GM23338 (cell line): ENCODE data around the gene PREP. TPM values are rescaled to one million over a fixed set of nuclear protein-coding genes. Genes with fewer than 3 reads are reported as not detected.
A peak's percentile ranks its signal among the peaks of the same experiment; 100 is the strongest.

ENCODE experiments used
- ATAC-seq: fragments of 200-7000 bp; cut with Tn5 transposase; 3 replicates; pipeline ENCODE4 v1.9.1; 2020
- DNase-seq: peaks from one replicate; pipeline ENCODE4 v3.0.0-alpha.2; 2015; ENCODE audit warnings: low spot score
- H2AFZ ChIP-seq: fragments of 200-600 bp; sonication (generic); 2 replicates; pipeline ENCODE4 v1.8.0; 2016; ENCODE audit warnings: antibody characterized with exemption, mild to moderate bottlenecking, moderate library complexity
- H3F3A ChIP-seq: fragments of 200-600 bp; sonication (generic); replicated peaks from 2 replicates; pipeline ENCODE4 v1.8.0; 2017; ENCODE audit warnings: antibody characterized with exemption, mixed run types, low read depth
- H3K27ac ChIP-seq: fragments of 200-600 bp; sonication (generic); 2 replicates; pipeline ENCODE4 v1.6.1; 2016; ENCODE audit warnings: low read depth
- H3K27me3 ChIP-seq: fragments of 200-600 bp; sonication (generic); 2 replicates; pipeline ENCODE4 v1.8.0; 2016; ENCODE audit warnings: mild to moderate bottlenecking, mixed run types, moderate library complexity; ENCODE audit not compliant: insufficient read depth
- H3K36me3 ChIP-seq: fragments of 200-600 bp; sonication (generic); 2 replicates; pipeline ENCODE4 v1.8.0; 2016; ENCODE audit warnings: mild to moderate bottlenecking; ENCODE audit not compliant: insufficient read depth
- H3K4me1 ChIP-seq: fragments of 200-600 bp; sonication (generic); 2 replicates; pipeline ENCODE4 v1.8.0; 2016; ENCODE audit warnings: mild to moderate bottlenecking, moderate library complexity; ENCODE audit not compliant: insufficient read depth
- H3K4me2 ChIP-seq: fragments of 200-600 bp; sonication (generic); 2 replicates; pipeline ENCODE4 v1.7.1; 2017; ENCODE audit warnings: mixed run types
- H3K4me3 ChIP-seq: fragments of 200-600 bp; sonication (generic); 2 replicates; pipeline ENCODE4 v1.6.1; 2016; ENCODE audit warnings: mixed run types
- H3K79me2 ChIP-seq: fragments of 200-600 bp; sonication (generic); replicated peaks from 2 replicates; pipeline ENCODE4 v1.8.0; 2017; ENCODE audit warnings: mild to moderate bottlenecking; ENCODE audit not compliant: insufficient read depth
- H3K9me2 ChIP-seq: fragments of 200-600 bp; sonication (generic); 2 replicates; pipeline ENCODE4 v1.8.0; 2017; ENCODE audit not compliant: insufficient read depth
- H4K20me1 ChIP-seq: fragments of 200-600 bp; sonication (generic); replicated peaks from 2 replicates; pipeline ENCODE4 v1.8.0; 2017; ENCODE audit warnings: mild to moderate bottlenecking; ENCODE audit not compliant: insufficient read depth
- H3K27ac Mint-ChIP-seq: 2 replicates; pipeline ENCODE4 v1.8.0; 2020; ENCODE audit warnings: inconsistent platforms, mild to moderate bottlenecking, moderate library complexity, mixed read lengths
- H3K27me3 Mint-ChIP-seq: 3 replicates; pipeline ENCODE4 v1.8.0; 2022; ENCODE audit warnings: low read depth, mild to moderate bottlenecking, moderate library complexity, mixed read lengths, inconsistent platforms; ENCODE audit not compliant: insufficient read depth, poor library complexity
- H3K36me3 Mint-ChIP-seq: 3 replicates; pipeline ENCODE4 v1.8.0; 2021; ENCODE audit warnings: low read depth, mild to moderate bottlenecking, inconsistent platforms, moderate library complexity, mixed read lengths
- H3K4me1 Mint-ChIP-seq: 3 replicates; pipeline ENCODE4 v1.8.0; 2020; ENCODE audit warnings: mild to moderate bottlenecking, inconsistent platforms, mixed read lengths
- H3K4me3 Mint-ChIP-seq: 3 replicates; pipeline ENCODE4 v1.8.0; 2021; ENCODE audit warnings: moderate library complexity, mild to moderate bottlenecking, inconsistent platforms, mixed read lengths
- H3K9me3 Mint-ChIP-seq: 3 replicates; pipeline ENCODE4 v1.8.0; 2020; ENCODE audit warnings: moderate library complexity, mild to moderate bottlenecking, inconsistent platforms, mixed read lengths
- CREB1 ChIP-seq: fragments of 250-450 bp; sonication (Bioruptor Pico); IDR thresholded peaks from 2 replicates; pipeline ENCODE4 v1.5.0; 2020; ENCODE audit warnings: low read depth, mild to moderate bottlenecking, moderate library complexity
- EZH2 ChIP-seq: fragments of 200-600 bp; sonication (generic); IDR thresholded peaks from one replicate; pipeline ENCODE4 v1.8.0; 2017; ENCODE audit warnings: antibody characterized with exemption, mild to moderate bottlenecking, low read depth; ENCODE audit not compliant: unreplicated experiment
- EZH2phosphoT487 ChIP-seq: fragments of 200-600 bp; sonication (generic); IDR thresholded peaks from one replicate; pipeline ENCODE4 v1.8.1; 2018; ENCODE audit warnings: antibody characterized with exemption; ENCODE audit not compliant: unreplicated experiment
- JUNB ChIP-seq: IDR thresholded peaks from one replicate; pipeline ENCODE4 v1.6.1; 2016; ENCODE audit warnings: antibody characterized with exemption; ENCODE audit not compliant: unreplicated experiment
- NANOG ChIP-seq: IDR thresholded peaks from 2 replicates; pipeline ENCODE4 v1.6.1; 2016; ENCODE audit warnings: antibody characterized with exemption, borderline replicate concordance
- ZNF331 ChIP-seq: fragments of 250-450 bp; sonication (Bioruptor Pico); IDR thresholded peaks from 2 replicates; pipeline ENCODE4 v1.5.0; 2020; ENCODE audit warnings: low read depth, mild to moderate bottlenecking, moderate library complexity
- polyA plus RNA-seq: library from polyadenylated mRNA; unstranded; fragments of >200 nt; fragmentation: Nextera tagmentation; extraction: Ambion mirVana; gene quantifications from 2 replicates; pipeline ENCODE4 v1.2.1, GENCODE V29; 2016
- total RNA-seq: library from RNA; depleted of rRNA; stranded (reverse); fragments of >200 nt; shearing (Covaris generic); gene quantifications from 2 replicates; pipeline ENCODE4 v1.2.3, GENCODE V29; 2014
- TF ChIP-seq, protein P1 (sequence below): fragments of 250-450 bp; sonication (Bioruptor Pico); IDR thresholded peaks from 2 replicates; pipeline ENCODE4 v1.5.0; 2020; ENCODE audit warnings: mild to moderate bottlenecking, moderate library complexity
- TF ChIP-seq, protein P2 (sequence below), 2 experiments: fragments of 200-600 bp in 1 of 2; sonication (generic) in 1 of 2; conservative IDR thresholded peaks; 2 replicates each; pipeline versions ENCODE4 v1.5.1 to v1.6.1; 2016 to 2017; ENCODE audit warnings: antibody characterized with exemption in 2 of 2, low read depth in 2 of 2, mild to moderate bottlenecking in 2 of 2, moderate library complexity in 1 of 2
- TF ChIP-seq, protein P3 (sequence below): IDR thresholded peaks from 2 replicates; pipeline ENCODE4 v1.6.1; 2016; ENCODE audit warnings: antibody characterized with exemption

PREP gene
- total and polyA plus RNA-seq, 2 experiments from 2014 or later: 28.5 to 52.7 TPM

DNA sequence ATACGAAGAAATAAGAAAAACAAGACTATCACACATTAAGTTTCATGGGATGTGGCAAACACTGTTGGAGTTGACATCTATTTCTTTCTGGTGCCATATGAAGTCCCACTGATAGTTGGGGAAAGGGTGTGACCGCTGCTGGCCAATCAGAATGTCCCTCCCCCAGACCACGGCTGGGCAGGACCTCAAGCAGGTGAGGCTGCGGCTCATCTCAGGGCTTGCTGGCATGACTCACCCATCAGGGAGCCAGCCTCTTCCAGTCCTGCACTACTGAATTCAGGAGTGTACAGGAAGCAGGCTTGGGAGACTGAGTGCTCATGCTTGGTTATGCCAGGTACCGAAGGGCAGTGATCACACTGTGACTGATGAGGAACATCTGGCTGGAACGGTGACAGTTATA lies 18.9 kb downstream of the PREP start:
- no peaks in the 10 kb centered on the region; the same call in 1 of the 2 replicates for H3K36me3 ChIP-seq
- H3K9me3 Mint-ChIP-seq: no peaks in the 10 kb centered on the region
- peaks cover 9% of the 10 kb centered on the region for H4K20me1 ChIP-seq
- H3K79me2 ChIP-seq: peaks cover 66% of the 10 kb centered on the region
- H3K4me1 ChIP-seq: 0 out of 2 replicates have a peak, but pooled peaks cover 5% of the 10 kb centered on the region
- H3F3A ChIP-seq: no peaks in the 10 kb centered on the region
- no peak overlapping the region for H3K4me2 ChIP-seq
- H3K27ac Mint-ChIP-seq: no peak overlapping the region
- H3K9me2 ChIP-seq: no peaks in the 10 kb centered on the region
- H3K27me3 Mint-ChIP-seq: no peaks in the 10 kb centered on the region
- no peak overlapping the region for H2AFZ ChIP-seq
- H3K4me3 Mint-ChIP-seq: no peak overlapping the region
- ATAC-seq (0 out of 3 replicates have a peak, but pooled peaks have one; percentile 25), DNase-seq (no peak)
- H3K36me3 Mint-ChIP-seq: peaks cover 9% of the 10 kb centered on the region; the same call in 2 of the 3 replicates
- no peaks in the 10 kb centered on the region for H3K27me3 ChIP-seq
- no peak overlapping the region for H3K27ac ChIP-seq
- H3K4me1 Mint-ChIP-seq: peaks cover 22% of the 10 kb centered on the region
- TF ChIP-seq, protein P1, sequence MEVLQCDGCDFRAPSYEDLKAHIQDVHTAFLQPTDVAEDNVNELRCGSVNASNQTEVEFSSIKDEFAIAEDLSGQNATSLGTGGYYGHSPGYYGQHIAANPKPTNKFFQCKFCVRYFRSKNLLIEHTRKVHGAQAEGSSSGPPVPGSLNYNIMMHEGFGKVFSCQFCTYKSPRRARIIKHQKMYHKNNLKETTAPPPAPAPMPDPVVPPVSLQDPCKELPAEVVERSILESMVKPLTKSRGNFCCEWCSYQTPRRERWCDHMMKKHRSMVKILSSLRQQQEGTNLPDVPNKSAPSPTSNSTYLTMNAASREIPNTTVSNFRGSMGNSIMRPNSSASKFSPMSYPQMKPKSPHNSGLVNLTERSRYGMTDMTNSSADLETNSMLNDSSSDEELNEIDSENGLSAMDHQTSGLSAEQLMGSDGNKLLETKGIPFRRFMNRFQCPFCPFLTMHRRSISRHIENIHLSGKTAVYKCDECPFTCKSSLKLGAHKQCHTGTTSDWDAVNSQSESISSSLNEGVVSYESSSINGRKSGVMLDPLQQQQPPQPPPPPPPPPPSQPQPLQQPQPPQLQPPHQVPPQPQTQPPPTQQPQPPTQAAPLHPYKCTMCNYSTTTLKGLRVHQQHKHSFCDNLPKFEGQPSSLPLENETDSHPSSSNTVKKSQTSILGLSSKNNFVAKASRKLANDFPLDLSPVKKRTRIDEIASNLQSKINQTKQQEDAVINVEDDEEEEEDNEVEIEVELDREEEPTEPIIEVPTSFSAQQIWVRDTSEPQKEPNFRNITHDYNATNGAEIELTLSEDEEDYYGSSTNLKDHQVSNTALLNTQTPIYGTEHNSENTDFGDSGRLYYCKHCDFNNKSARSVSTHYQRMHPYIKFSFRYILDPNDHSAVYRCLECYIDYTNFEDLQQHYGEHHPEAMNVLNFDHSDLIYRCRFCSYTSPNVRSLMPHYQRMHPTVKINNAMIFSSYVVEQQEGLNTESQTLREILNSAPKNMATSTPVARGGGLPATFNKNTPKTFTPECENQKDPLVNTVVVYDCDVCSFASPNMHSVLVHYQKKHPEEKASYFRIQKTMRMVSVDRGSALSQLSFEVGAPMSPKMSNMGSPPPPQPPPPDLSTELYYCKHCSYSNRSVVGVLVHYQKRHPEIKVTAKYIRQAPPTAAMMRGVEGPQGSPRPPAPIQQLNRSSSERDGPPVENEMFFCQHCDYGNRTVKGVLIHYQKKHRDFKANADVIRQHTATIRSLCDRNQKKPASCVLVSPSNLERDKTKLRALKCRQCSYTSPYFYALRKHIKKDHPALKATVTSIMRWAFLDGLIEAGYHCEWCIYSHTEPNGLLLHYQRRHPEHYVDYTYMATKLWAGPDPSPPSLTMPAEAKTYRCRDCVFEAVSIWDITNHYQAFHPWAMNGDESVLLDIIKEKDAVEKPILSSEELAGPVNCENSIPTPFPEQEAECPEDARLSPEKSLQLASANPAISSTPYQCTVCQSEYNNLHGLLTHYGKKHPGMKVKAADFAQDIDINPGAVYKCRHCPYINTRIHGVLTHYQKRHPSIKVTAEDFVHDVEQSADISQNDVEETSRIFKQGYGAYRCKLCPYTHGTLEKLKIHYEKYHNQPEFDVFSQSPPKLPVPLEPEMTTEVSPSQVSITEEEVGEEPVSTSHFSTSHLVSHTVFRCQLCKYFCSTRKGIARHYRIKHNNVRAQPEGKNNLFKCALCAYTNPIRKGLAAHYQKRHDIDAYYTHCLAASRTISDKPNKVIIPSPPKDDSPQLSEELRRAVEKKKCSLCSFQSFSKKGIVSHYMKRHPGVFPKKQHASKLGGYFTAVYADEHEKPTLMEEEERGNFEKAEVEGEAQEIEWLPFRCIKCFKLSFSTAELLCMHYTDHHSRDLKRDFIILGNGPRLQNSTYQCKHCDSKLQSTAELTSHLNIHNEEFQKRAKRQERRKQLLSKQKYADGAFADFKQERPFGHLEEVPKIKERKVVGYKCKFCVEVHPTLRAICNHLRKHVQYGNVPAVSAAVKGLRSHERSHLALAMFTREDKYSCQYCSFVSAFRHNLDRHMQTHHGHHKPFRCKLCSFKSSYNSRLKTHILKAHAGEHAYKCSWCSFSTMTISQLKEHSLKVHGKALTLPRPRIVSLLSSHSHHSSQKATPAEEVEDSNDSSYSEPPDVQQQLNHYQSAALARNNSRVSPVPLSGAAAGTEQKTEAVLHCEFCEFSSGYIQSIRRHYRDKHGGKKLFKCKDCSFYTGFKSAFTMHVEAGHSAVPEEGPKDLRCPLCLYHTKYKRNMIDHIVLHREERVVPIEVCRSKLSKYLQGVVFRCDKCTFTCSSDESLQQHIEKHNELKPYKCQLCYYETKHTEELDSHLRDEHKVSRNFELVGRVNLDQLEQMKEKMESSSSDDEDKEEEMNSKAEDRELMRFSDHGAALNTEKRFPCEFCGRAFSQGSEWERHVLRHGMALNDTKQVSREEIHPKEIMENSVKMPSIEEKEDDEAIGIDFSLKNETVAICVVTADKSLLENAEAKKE (CRISPR knock-in tag): no peak
- TF ChIP-seq, protein P2, sequence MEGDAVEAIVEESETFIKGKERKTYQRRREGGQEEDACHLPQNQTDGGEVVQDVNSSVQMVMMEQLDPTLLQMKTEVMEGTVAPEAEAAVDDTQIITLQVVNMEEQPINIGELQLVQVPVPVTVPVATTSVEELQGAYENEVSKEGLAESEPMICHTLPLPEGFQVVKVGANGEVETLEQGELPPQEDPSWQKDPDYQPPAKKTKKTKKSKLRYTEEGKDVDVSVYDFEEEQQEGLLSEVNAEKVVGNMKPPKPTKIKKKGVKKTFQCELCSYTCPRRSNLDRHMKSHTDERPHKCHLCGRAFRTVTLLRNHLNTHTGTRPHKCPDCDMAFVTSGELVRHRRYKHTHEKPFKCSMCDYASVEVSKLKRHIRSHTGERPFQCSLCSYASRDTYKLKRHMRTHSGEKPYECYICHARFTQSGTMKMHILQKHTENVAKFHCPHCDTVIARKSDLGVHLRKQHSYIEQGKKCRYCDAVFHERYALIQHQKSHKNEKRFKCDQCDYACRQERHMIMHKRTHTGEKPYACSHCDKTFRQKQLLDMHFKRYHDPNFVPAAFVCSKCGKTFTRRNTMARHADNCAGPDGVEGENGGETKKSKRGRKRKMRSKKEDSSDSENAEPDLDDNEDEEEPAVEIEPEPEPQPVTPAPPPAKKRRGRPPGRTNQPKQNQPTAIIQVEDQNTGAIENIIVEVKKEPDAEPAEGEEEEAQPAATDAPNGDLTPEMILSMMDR (conservative IDR thresholded peaks at IDR 0.05; ENCODE audit: low read depth in 2 of 2): no peak
- TF ChIP-seq, protein P3, sequence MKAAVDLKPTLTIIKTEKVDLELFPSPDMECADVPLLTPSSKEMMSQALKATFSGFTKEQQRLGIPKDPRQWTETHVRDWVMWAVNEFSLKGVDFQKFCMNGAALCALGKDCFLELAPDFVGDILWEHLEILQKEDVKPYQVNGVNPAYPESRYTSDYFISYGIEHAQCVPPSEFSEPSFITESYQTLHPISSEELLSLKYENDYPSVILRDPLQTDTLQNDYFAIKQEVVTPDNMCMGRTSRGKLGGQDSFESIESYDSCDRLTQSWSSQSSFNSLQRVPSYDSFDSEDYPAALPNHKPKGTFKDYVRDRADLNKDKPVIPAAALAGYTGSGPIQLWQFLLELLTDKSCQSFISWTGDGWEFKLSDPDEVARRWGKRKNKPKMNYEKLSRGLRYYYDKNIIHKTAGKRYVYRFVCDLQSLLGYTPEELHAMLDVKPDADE: no peak
- no peak for TF ChIP-seq EZH2phosphoT487
- no peak for TF ChIP-seq ZNF331 (CRISPR knock-in tag)
- no peak for TF ChIP-seq JUNB
- no peak for TF ChIP-seq CREB1 (CRISPR knock-in tag)
- no peak for TF ChIP-seq EZH2
- TF ChIP-seq NANOG: no peak
- no peak overlapping the region for H3K4me3 ChIP-seq
